ENCODE data around the gene ARHGEF39. TPM values are rescaled to one million over a fixed set of nuclear protein-coding genes. Genes with fewer than 3 reads are reported as not detected.

ARHGEF39 gene
- total and polyA plus RNA-seq, 8 donors, result 0.20 to 2.0 (median 1.0) TPM

DNA sequence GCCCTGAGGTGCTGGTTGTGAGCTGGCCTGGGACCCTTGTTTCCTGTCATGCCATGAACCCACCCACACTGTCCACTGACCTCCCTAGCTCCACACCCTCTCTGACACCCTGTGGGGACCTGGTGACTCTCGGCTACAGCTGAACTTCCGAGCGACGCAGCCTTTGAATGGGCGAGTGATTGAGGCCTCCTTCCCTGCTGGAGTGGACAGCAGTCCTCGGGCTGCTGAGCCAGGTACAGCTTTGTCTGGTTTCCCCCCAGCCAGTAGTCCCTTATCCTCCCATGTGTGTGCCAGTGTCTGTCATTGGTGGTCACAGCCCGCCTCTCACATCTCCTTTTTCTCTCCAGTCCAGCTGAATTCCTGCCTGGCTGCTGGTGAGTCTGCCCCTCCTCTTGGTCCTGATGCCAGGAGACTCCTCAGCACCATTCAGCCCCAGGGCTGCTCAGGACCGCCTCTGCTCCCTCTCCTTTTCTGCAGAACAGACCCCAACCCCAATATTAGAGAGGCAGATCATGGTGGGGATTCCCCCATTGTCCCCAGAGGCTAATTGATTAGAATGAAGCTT is 14.9 kb upstream of the ARHGEF39 start:
- TF ChIP-seq, protein P1, sequence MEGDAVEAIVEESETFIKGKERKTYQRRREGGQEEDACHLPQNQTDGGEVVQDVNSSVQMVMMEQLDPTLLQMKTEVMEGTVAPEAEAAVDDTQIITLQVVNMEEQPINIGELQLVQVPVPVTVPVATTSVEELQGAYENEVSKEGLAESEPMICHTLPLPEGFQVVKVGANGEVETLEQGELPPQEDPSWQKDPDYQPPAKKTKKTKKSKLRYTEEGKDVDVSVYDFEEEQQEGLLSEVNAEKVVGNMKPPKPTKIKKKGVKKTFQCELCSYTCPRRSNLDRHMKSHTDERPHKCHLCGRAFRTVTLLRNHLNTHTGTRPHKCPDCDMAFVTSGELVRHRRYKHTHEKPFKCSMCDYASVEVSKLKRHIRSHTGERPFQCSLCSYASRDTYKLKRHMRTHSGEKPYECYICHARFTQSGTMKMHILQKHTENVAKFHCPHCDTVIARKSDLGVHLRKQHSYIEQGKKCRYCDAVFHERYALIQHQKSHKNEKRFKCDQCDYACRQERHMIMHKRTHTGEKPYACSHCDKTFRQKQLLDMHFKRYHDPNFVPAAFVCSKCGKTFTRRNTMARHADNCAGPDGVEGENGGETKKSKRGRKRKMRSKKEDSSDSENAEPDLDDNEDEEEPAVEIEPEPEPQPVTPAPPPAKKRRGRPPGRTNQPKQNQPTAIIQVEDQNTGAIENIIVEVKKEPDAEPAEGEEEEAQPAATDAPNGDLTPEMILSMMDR (IDR thresholded peaks at IDR 0.05), result no peak
- Histone ChIP-seq H3K9me3 (no peaks in the 10 kb centered on the region), H3K36me3 (no peaks in the 10 kb centered on the region), H3K27ac (no peak overlapping the region), H3K4me3 (no peak overlapping the region), H3K4me1 (peaks cover 0 to 3% (median 0%) of the 10 kb centered on the region in 3 donors), H3K27me3 (no peaks in the 10 kb centered on the region)
- FAIRE-seq (no peak), ATAC-seq (no peak), DNase-seq (no peak)
- 91% methylated on average over 8 of the region's 8 CpGs for WGBS, 2 donors
- intact Hi-C loops (cut with DNase I), result no loop called here

DNA sequence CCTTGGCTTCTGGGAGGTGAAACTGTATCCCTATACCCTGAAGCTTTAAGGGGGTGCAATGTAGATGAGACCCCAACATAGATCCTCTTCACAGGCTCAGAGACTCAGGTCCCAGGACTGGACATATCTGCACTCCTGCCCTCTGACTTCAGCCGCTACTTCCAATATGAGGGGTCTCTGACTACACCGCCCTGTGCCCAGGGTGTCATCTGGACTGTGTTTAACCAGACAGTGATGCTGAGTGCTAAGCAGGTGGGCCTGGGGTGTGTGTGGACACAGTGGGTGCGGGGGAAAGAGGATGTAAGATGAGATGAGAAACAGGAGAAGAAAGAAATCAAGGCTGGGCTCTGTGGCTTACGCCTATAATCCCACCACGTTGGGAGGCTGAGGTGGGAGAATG is 14.1 kb upstream of the ARHGEF39 start:
- Histone ChIP-seq H3K36me3 (no peaks in the 10 kb centered on the region), H3K4me1 (peaks cover 0 to 3% (median 3%) of the 10 kb centered on the region in 3 donors), H3K4me3 (no peak overlapping the region), H3K27ac (no peak overlapping the region), H3K9me3 (no peaks in the 10 kb centered on the region), H3K27me3 (no peaks in the 10 kb centered on the region)
- ATAC-seq, result no peak
- intact Hi-C loops (cut with DNase I), result no loop called here
- 87 to 92% methylated on average over 5 of the region's 5 CpGs for WGBS, 2 donors
- no peak for FAIRE-seq
- TF ChIP-seq, protein P1 (IDR thresholded peaks at IDR 0.05), result no peak
- peak in 1 of 6 donors; percentile 5 for DNase-seq

DNA sequence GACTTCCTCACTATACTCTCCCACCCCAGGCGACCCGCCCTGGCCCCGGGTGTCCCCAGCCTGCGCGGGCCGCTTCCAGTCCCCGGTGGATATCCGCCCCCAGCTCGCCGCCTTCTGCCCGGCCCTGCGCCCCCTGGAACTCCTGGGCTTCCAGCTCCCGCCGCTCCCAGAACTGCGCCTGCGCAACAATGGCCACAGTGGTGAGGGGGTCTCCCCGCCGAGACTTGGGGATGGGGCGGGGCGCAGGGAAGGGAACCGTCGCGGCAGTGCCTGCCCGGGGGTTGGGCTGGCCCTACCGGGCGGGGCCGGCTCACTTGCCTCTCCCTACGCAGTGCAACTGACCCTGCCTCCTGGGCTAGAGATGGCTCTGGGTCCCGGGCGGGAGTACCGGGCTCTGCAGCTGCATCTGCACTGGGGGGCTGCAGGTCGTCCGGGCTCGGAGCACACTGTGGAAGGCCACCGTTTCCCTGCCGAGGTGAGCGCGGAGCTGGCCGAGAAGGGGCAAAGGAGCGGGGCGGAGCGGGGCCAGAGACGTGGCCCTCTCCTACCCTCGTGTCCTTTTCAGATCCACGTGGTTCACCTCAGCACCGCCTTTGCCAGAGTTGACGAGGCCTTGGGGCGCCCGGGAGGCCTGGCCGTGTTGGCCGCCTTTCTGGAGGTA is 10.9 kb upstream of the ARHGEF39 start:
- TF ChIP-seq, protein P1 (IDR thresholded peaks at IDR 0.05), result no peak
- Histone ChIP-seq H3K27ac (no peak overlapping the region), H3K36me3 (no peaks in the 10 kb centered on the region), H3K27me3 (no peaks in the 10 kb centered on the region), H3K4me1 (peaks cover 4 to 21% (median 16%) of the 10 kb centered on the region in 3 donors), H3K9me3 (no peaks in the 10 kb centered on the region), H3K4me3 (peak overlapping the region; percentile 20 to 47 (median 35))
- intact Hi-C loops (cut with DNase I), result no loop called here
- FAIRE-seq (no peak), DNase-seq (peak in 4 of 6 donors; percentile 48 to 78 (median 64)), ATAC-seq (peak in 3 of 4 donors; percentile 35 to 57 (median 45))
- 12 to 25% methylated on average over 51 of the region's 51 CpGs for WGBS, 2 donors

DNA sequence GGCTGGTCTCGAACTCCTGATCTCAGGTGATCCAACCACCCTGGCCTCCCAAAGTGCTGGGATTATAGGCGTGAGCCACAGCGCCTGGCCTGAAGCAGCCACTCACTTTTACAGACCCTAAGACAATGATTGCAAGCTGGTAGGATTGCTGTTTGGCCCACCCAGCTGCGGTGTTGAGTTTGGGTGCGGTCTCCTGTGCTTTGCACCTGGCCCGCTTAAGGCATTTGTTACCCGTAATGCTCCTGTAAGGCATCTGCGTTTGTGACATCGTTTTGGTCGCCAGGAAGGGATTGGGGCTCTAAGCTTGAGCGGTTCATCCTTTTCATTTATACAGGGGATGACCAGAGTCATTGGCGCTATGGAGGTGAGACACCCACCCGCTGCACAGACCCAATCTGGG is 10.2 kb upstream of the ARHGEF39 start:
- H3K27me3 ChIP-seq, result no peaks in the 10 kb centered on the region
- TF ChIP-seq, protein P1 (IDR thresholded peaks at IDR 0.05), result no peak
- H3K4me3 ChIP-seq, result peak overlapping the region in 2 of 4 donors; percentile 46 to 47
- intact Hi-C loops (cut with DNase I), result no loop called here
- no peak for DNase-seq
- WGBS, 2 donors, result 75 to 78% methylated on average over 13 of the region's 13 CpGs
- no peak overlapping the region for H3K27ac ChIP-seq
- peaks cover 7 to 24% (median 20%) of the 10 kb centered on the region in 3 donors for H3K4me1 ChIP-seq
- no peaks in the 10 kb centered on the region for H3K9me3 ChIP-seq
- no peak for FAIRE-seq
- no peak for ATAC-seq
- no peaks in the 10 kb centered on the region for H3K36me3 ChIP-seq

DNA sequence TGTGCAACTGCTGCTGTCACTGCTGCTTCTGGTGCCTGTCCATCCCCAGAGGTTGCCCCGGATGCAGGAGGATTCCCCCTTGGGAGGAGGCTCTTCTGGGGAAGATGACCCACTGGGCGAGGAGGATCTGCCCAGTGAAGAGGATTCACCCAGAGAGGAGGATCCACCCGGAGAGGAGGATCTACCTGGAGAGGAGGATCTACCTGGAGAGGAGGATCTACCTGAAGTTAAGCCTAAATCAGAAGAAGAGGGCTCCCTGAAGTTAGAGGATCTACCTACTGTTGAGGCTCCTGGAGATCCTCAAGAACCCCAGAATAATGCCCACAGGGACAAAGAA is 9.0 kb upstream of the ARHGEF39 start:
- Histone ChIP-seq H3K27me3 (no peaks in the 10 kb centered on the region), H3K27ac (peak overlapping the region in 2 of 4 donors; percentile 61 to 76), H3K4me3 (peak overlapping the region in 1 of 4 donors; percentile 7), H3K4me1 (peaks cover 18 to 33% (median 32%) of the 10 kb centered on the region in 3 donors), H3K9me3 (no peaks in the 10 kb centered on the region), H3K36me3 (no peaks in the 10 kb centered on the region)
- TF ChIP-seq, protein P1 (IDR thresholded peaks at IDR 0.05), result no peak
- intact Hi-C loops (cut with DNase I), result no loop called here
- FAIRE-seq (no peak), DNase-seq (no peak), ATAC-seq (no peak)
- 62 to 77% methylated on average over 3 of the region's 3 CpGs for WGBS, 2 donors

All from pancreas (tissue), 10 donors.